Ovary (tissue), 3 donors: ENCODE data around the gene GATB.

Experiments used
- POLR2A ChIP-seq: fragments of 450-650 bp; IDR thresholded peaks from one replicate; pipeline ENCODE4 v1.6.1; 2017; ENCODE audit warnings: antibody characterized with exemption, mild to moderate bottlenecking, moderate library complexity
- TF ChIP-seq, protein P1 (sequence below), 3 donors: fragments of 450-650 bp in 2 of 3; fragments of 200-600 bp in 1 of 3; IDR thresholded peaks; one replicate each; pipeline versions ENCODE4 v1.5.1 to v1.8.0; 2016 to 2022; ENCODE audit warnings: antibody characterized with exemption in 3 of 3, mild to moderate bottlenecking in 1 of 3
- donor health status: DM: no; HTN: no; CAD: no.

DNA sequence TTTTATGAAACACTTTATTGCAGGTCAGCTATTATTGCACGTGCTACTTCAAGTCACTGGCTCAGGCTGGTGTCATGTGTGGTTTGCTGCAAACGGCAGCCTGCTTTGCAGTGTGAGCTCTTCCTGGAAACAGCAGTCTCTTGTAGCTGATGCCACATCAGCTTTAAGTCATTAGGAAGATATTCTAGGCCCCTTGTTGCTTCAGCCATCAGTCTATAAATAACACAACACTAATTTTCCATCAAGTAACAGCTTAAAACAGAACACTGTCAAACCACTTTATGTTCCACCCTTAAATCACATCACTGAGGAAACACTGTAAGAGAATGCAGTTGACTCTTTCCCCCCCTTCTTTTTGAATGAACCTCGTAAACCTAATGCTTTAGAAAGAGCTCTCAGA, 93.8 kb downstream of the GATB start:
- TF ChIP-seq, protein P1, sequence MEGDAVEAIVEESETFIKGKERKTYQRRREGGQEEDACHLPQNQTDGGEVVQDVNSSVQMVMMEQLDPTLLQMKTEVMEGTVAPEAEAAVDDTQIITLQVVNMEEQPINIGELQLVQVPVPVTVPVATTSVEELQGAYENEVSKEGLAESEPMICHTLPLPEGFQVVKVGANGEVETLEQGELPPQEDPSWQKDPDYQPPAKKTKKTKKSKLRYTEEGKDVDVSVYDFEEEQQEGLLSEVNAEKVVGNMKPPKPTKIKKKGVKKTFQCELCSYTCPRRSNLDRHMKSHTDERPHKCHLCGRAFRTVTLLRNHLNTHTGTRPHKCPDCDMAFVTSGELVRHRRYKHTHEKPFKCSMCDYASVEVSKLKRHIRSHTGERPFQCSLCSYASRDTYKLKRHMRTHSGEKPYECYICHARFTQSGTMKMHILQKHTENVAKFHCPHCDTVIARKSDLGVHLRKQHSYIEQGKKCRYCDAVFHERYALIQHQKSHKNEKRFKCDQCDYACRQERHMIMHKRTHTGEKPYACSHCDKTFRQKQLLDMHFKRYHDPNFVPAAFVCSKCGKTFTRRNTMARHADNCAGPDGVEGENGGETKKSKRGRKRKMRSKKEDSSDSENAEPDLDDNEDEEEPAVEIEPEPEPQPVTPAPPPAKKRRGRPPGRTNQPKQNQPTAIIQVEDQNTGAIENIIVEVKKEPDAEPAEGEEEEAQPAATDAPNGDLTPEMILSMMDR (IDR thresholded peaks at IDR 0.05), result no peak
- TF ChIP-seq POLR2A, result no peak
